Hematopoietic multipotent progenitor cell treated with erythropoietin and hydrocortisone succinate and interleukin-3 and kit ligand, for 8 days (in vitro differentiated cells): Measurements from ENCODE around the gene ITGBL1.

Experiments used
- DNase-seq: peaks from one replicate; pipeline ENCODE4 v3.0.0-alpha.2; 2015

The ITGBL1 gene

GRCh38 chr13:101757446-101758039 is 305.1 kb downstream of the ITGBL1 start:
- DNase-seq, result peak; percentile 52

- no peak for DNase-seq
Observed at GRCh38 chr13:101763191-101763590, 310.7 kb downstream of the ITGBL1 start.
